GOT3 (cell line): ENCODE results near the gene SKA3.

Experiments used
- DNase-seq: peaks from one replicate; lab custom pipeline; 2025; ENCODE audit warnings: mixed read lengths; lab: John Stamatoyannopoulos, UW

SKA3 gene

DNA sequence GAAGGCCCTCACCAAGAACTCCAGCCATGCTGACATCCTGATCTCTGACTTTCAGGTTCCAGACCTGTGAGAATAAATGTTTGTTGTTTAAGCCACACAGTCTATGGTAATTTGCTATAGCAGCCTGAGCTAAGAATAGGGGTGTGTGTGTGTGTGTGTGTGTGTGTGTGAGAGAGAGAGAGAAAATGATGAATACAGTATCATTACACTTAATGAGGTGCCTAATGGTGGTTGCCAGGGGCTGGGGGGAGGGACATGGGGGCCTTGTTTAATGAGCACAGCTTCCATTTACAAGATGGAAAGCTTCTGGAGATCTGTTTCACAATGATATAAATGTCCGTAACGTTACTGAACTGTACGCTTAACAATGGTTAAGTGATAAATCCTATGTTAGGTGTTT, 61.1 kb downstream of the SKA3 start:
- DNase-seq = no peak

DNA sequence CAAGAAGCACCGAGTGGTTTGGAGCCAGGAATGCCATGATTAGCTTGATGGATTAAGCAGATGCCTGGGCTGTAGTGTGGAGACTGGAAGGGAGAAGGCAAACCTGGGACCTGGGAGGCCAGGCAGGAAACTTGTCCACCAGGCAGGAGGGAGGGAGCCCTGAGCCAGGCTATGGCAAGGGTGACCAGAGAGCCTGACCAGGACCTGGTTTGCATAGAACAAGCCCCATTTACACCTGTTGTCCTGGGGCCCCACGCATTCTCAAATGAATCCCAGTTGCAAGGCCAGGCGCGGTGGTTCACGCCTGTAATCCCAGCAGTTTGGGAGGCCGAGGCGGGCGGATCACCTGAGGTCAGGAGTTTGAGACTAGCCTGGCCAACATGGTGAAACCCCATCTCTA, 64.8 kb downstream of the SKA3 start:
- DNase-seq = no peak

DNA sequence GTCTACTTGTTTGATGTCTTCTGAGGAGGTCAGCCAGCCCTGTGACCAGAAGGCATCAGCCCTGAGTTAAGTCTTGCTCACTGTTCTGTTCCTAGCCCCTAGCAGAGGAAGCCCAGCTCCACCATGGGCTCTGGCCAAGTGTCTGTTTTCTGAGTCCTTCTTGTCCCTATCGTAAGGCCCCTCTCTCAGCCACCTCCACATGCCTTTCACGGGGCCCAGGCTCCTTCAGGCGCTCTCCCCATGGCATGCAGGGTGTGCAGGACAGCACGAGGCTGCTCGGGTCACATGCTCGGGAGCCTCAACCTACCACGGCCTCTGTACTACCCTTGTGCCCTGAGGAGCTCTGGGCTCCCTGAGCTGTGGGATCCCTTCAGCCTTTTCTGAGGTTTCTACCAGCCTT, 67.2 kb downstream of the SKA3 start:
- no peak for DNase-seq

DNA sequence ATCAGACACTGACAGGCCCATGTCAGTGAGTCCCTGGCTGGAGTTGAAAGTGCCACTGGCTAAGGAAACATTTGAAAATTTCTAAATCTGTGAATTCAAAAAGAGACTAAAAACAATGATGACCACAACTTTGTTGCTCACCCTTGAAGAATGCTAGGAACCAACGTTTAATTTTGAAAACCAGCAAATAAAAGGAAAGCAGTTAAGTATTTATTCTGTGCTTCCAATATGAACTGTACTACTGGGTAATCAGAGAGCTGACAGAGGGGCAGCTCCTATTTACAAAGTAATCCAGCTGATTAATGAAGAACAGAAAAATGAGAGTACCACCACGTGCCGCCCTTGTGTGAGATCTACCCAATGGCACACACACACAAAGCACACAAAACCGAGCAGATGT, 70.3 kb downstream of the SKA3 start:
- DNase-seq = no peak

DNA sequence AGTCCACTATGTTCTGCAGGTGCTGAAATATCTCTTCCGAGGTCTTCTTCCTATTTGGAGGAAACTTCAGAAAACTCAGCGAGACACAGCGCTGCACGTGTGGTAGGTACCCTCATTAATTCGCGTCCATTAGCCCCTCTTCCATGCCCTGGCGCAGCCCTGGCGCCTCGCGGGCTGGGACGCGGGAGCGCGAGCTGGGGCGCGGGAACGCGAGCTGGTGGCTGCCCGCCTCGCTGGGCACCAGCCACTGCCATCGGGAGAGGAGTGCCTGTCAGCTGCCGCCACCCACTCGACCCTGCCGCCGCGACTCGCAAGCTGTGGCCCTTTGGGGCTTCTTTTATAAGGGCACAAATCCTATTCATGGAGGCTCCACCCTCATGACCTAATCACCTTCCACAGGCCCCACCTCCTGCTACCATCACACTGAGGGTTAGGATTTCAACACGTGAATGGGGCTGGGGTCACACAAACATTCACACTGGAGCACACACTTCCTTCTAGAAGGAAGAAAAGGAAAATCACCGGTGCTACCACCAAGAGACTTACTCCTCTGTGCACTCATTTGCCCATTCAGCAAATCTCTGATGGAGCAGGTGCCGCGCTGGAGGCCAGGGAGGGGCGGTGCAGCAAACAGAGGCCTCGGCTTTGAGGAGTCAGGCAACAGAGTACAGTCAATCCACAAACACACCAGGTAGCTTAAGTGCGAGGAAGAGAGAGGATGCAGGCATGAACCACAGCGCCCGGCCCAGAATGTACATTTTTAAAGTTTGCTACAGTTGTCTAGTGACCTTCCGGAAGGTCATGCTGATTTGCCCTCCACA, 71.9 kb downstream of the SKA3 start:
- DNase-seq = no peak
